ENCODE data around the gene ALG1. TPM values are rescaled to one million over a fixed set of nuclear protein-coding genes. Genes with fewer than 3 reads are reported as not detected.
"Not testable (repeated sequence)": the region's sequence is repeated elsewhere in the genome, so short reads cannot be mapped to it uniquely, and the experiment has no call there.

Gene ALG1
- polyA plus RNA-seq, 1 donor (not counting 4 experiments of a cell fraction or from before 2014, with no cell fraction given): 25.8 TPM

DNA sequence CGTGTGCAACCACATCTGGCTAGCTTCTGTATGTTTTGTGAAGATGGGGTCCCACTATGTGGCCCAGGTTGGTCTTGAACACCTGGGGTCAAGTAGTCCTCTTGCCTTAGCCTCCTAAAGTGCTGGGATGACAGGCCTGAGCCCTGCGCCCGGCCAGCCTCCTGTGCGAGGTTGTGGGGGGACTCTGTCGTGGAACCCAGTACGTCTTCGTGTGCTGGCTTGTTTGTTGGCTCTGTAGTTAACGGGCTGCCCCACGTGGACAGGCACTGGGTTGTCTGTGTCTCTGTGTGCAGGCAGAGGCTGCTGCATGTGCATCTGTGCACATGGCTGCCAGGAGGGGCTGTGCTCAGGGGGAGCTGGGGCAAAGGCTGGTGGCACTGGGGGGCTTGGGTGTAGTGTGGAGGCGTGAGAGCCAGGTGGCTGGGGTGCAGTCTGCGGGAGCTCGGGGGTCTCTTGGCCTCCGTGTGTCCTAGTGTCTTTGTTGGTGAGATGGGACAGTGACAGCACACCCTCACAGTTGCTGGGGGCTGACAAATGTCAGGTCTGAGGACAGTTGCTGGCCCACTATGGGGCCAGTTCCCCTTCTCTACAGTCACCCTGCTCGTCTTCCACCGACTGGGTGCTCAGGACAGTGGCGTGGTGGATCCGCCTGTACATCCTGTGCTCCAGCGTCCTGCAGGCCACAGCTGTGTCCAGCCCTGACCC lies 16.6 kb downstream of the ALG1 start:
- H3K9me1 ChIP-seq (ENCODE audit: control insufficient read depth, extremely low read depth, insufficient read depth, low read length); H3K79me2 ChIP-seq (ENCODE audit: control insufficient read depth, insufficient read depth, low read length); H3K9me3 ChIP-seq (ENCODE audit: control insufficient read depth, low read depth, low read length); H4K20me1 ChIP-seq (ENCODE audit: control insufficient read depth, extremely low read depth, insufficient read depth, low read length); H3K4me2 ChIP-seq (ENCODE audit: control insufficient read depth, extremely low read depth, insufficient read depth, low read depth, low read length); H3K36me3 ChIP-seq (ENCODE audit: control insufficient read depth in 2 of 2, extremely low read depth in 1 of 2, insufficient read depth in 2 of 2, low read length in 2 of 2); FAIRE-seq; H3K27me3 ChIP-seq (ENCODE audit: control insufficient read depth, extremely low read depth, insufficient read depth, low read length); dilution Hi-C loops (cut with MboI; ENCODE audit: extremely low pct_ligation_motif_present, low sequenced_read_pairs); H3K9ac ChIP-seq (ENCODE audit: control insufficient read depth, extremely low read depth, insufficient read depth, low read length); H2AFZ ChIP-seq (ENCODE audit: control insufficient read depth, low read length); H3K4me3 ChIP-seq (ENCODE audit: control insufficient read depth in 2 of 3, extremely low read depth in 1 of 3, insufficient read depth in 2 of 3, low read depth in 1 of 3, low read length in 3 of 3); H3K27ac ChIP-seq (ENCODE audit: control insufficient read depth, insufficient read depth, low read length); H3K4me1 ChIP-seq (ENCODE audit: control insufficient read depth, extremely low read depth, insufficient read depth, low read length); DNase-seq (ENCODE audit: low read depth, low spot score): not testable (repeated sequence)

GRCh38 chr16:5088936-5089335 lies 17.3 kb downstream of the ALG1 start:
- H3K9ac ChIP-seq (ENCODE audit: control insufficient read depth, extremely low read depth, insufficient read depth, low read length); H2AFZ ChIP-seq (ENCODE audit: control insufficient read depth, low read length); H3K27me3 ChIP-seq (ENCODE audit: control insufficient read depth, extremely low read depth, insufficient read depth, low read length); H3K4me3 ChIP-seq (ENCODE audit: control insufficient read depth in 2 of 3, extremely low read depth in 1 of 3, insufficient read depth in 2 of 3, low read depth in 1 of 3, low read length in 3 of 3); H4K20me1 ChIP-seq (ENCODE audit: control insufficient read depth, extremely low read depth, insufficient read depth, low read length); dilution Hi-C loops (cut with MboI; ENCODE audit: extremely low pct_ligation_motif_present, low sequenced_read_pairs); DNase-seq (ENCODE audit: low read depth, low spot score); H3K79me2 ChIP-seq (ENCODE audit: control insufficient read depth, insufficient read depth, low read length); H3K27ac ChIP-seq (ENCODE audit: control insufficient read depth, insufficient read depth, low read length); H3K4me2 ChIP-seq (ENCODE audit: control insufficient read depth, extremely low read depth, insufficient read depth, low read depth, low read length); H3K36me3 ChIP-seq (ENCODE audit: control insufficient read depth in 2 of 2, extremely low read depth in 1 of 2, insufficient read depth in 2 of 2, low read length in 2 of 2); FAIRE-seq; H3K4me1 ChIP-seq (ENCODE audit: control insufficient read depth, extremely low read depth, insufficient read depth, low read length); H3K9me3 ChIP-seq (ENCODE audit: control insufficient read depth, low read depth, low read length); H3K9me1 ChIP-seq (ENCODE audit: control insufficient read depth, extremely low read depth, insufficient read depth, low read length): not testable (repeated sequence)

DNA sequence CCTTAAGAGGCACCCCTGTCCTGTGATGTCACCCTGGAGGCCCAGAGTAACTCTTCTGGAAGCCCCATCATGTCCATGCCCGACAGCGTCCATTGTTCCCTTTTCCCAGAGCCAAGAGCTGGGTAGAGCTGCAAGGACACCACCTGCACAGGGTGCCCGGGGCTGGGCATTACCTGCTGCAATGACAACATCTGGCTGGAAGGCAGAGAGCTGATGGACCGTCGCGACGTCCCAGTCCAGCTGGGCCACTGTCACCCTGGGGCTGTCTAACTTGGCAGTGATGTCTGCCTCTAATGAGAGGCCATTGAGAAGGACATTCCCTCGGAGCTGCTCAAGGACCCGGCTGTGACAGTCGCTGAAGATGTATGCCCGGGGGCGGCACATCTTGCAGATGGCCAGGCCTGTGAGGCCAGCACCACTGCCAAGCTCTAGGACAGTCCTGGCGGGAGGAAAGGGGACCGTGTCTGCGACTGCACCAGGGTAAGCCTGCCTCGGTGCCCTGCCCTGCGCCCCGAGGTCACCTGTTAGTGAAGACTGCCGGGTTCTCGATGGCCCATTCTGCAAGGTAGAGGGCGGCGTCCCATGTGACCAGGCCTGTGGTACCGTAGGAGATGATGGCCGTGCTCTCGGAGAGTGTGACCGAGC lies 18.4 kb downstream of the ALG1 start:
- dilution Hi-C loops (cut with MboI; ENCODE audit: extremely low pct_ligation_motif_present, low sequenced_read_pairs); H3K27me3 ChIP-seq (ENCODE audit: control insufficient read depth, extremely low read depth, insufficient read depth, low read length); H3K36me3 ChIP-seq (ENCODE audit: control insufficient read depth in 2 of 2, extremely low read depth in 1 of 2, insufficient read depth in 2 of 2, low read length in 2 of 2); H3K9ac ChIP-seq (ENCODE audit: control insufficient read depth, extremely low read depth, insufficient read depth, low read length); H3K9me1 ChIP-seq (ENCODE audit: control insufficient read depth, extremely low read depth, insufficient read depth, low read length); H3K79me2 ChIP-seq (ENCODE audit: control insufficient read depth, insufficient read depth, low read length); H4K20me1 ChIP-seq (ENCODE audit: control insufficient read depth, extremely low read depth, insufficient read depth, low read length); H3K4me1 ChIP-seq (ENCODE audit: control insufficient read depth, extremely low read depth, insufficient read depth, low read length); FAIRE-seq; H3K27ac ChIP-seq (ENCODE audit: control insufficient read depth, insufficient read depth, low read length); H3K9me3 ChIP-seq (ENCODE audit: control insufficient read depth, low read depth, low read length); H3K4me3 ChIP-seq (ENCODE audit: control insufficient read depth in 2 of 3, extremely low read depth in 1 of 3, insufficient read depth in 2 of 3, low read depth in 1 of 3, low read length in 3 of 3); DNase-seq (ENCODE audit: low read depth, low spot score); H3K4me2 ChIP-seq (ENCODE audit: control insufficient read depth, extremely low read depth, insufficient read depth, low read depth, low read length); H2AFZ ChIP-seq (ENCODE audit: control insufficient read depth, low read length): not testable (repeated sequence)

GRCh38 chr16:5090592-5090991 lies 18.9 kb downstream of the ALG1 start:
- H3K27ac ChIP-seq (ENCODE audit: control insufficient read depth, insufficient read depth, low read length); H2AFZ ChIP-seq (ENCODE audit: control insufficient read depth, low read length); H3K9me3 ChIP-seq (ENCODE audit: control insufficient read depth, low read depth, low read length); H3K4me3 ChIP-seq (ENCODE audit: control insufficient read depth in 2 of 3, extremely low read depth in 1 of 3, insufficient read depth in 2 of 3, low read depth in 1 of 3, low read length in 3 of 3); FAIRE-seq; H4K20me1 ChIP-seq (ENCODE audit: control insufficient read depth, extremely low read depth, insufficient read depth, low read length); H3K27me3 ChIP-seq (ENCODE audit: control insufficient read depth, extremely low read depth, insufficient read depth, low read length); H3K4me1 ChIP-seq (ENCODE audit: control insufficient read depth, extremely low read depth, insufficient read depth, low read length); H3K9me1 ChIP-seq (ENCODE audit: control insufficient read depth, extremely low read depth, insufficient read depth, low read length); H3K79me2 ChIP-seq (ENCODE audit: control insufficient read depth, insufficient read depth, low read length); H3K9ac ChIP-seq (ENCODE audit: control insufficient read depth, extremely low read depth, insufficient read depth, low read length); H3K4me2 ChIP-seq (ENCODE audit: control insufficient read depth, extremely low read depth, insufficient read depth, low read depth, low read length); dilution Hi-C loops (cut with MboI; ENCODE audit: extremely low pct_ligation_motif_present, low sequenced_read_pairs); DNase-seq (ENCODE audit: low read depth, low spot score); H3K36me3 ChIP-seq (ENCODE audit: control insufficient read depth in 2 of 2, extremely low read depth in 1 of 2, insufficient read depth in 2 of 2, low read length in 2 of 2): not testable (repeated sequence)

DNA sequence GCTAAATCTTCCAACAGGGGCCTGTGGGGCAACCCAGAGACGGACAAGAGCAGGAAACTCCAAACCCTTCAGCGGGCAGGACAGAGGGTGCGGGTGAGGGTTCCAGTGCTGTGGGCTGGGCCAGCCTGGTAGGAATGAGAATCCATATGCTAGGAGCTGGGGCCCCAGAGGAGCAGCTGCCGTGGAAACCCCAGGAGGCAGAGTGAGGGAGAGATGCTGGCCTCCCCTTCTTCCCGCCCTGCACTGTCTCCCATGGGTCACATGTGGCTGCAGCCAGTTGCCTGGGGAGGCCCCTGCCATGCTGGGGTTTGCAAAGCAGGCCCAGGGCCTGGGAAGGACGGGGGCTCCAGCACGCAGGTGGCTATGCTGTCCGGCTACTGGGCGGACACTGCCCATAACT lies 21.4 kb downstream of the ALG1 start:
- H3K9ac ChIP-seq (ENCODE audit: control insufficient read depth, extremely low read depth, insufficient read depth, low read length); H3K36me3 ChIP-seq (ENCODE audit: control insufficient read depth in 2 of 2, extremely low read depth in 1 of 2, insufficient read depth in 2 of 2, low read length in 2 of 2); H3K79me2 ChIP-seq (ENCODE audit: control insufficient read depth, insufficient read depth, low read length); H4K20me1 ChIP-seq (ENCODE audit: control insufficient read depth, extremely low read depth, insufficient read depth, low read length); H2AFZ ChIP-seq (ENCODE audit: control insufficient read depth, low read length); H3K4me2 ChIP-seq (ENCODE audit: control insufficient read depth, extremely low read depth, insufficient read depth, low read depth, low read length); H3K27ac ChIP-seq (ENCODE audit: control insufficient read depth, insufficient read depth, low read length); H3K4me1 ChIP-seq (ENCODE audit: control insufficient read depth, extremely low read depth, insufficient read depth, low read length); dilution Hi-C loops (cut with MboI; ENCODE audit: extremely low pct_ligation_motif_present, low sequenced_read_pairs); FAIRE-seq; DNase-seq (ENCODE audit: low read depth, low spot score); H3K9me1 ChIP-seq (ENCODE audit: control insufficient read depth, extremely low read depth, insufficient read depth, low read length); H3K4me3 ChIP-seq (ENCODE audit: control insufficient read depth in 2 of 3, extremely low read depth in 1 of 3, insufficient read depth in 2 of 3, low read depth in 1 of 3, low read length in 3 of 3); H3K27me3 ChIP-seq (ENCODE audit: control insufficient read depth, extremely low read depth, insufficient read depth, low read length); H3K9me3 ChIP-seq (ENCODE audit: control insufficient read depth, low read depth, low read length): not testable (repeated sequence)

All from keratinocyte (primary cell).